Glutamatergic neuron (in vitro differentiated cells): Measurements from ENCODE around the gene CYBA. TPM values are rescaled to one million over a fixed set of nuclear protein-coding genes. Genes with fewer than 3 reads are reported as not detected.

ENCODE experiments used
- DNase-seq: peaks from one replicate; pipeline ENCODE4 v3.0.0; 2022
- H3K27ac Mint-ChIP-seq: one replicate; pipeline ENCODE4 v1.8.0; 2020; ENCODE audit warnings: mild to moderate bottlenecking, mixed read lengths, inconsistent platforms; ENCODE audit not compliant: unreplicated experiment
- H3K27me3 Mint-ChIP-seq: one replicate; pipeline ENCODE4 v1.8.0; 2020; ENCODE audit warnings: mild to moderate bottlenecking, moderate library complexity, mixed read lengths, inconsistent platforms; ENCODE audit not compliant: unreplicated experiment
- H3K36me3 Mint-ChIP-seq: one replicate; pipeline ENCODE4 v1.8.0; 2020; ENCODE audit warnings: mild to moderate bottlenecking, mixed read lengths, inconsistent platforms; ENCODE audit not compliant: unreplicated experiment
- H3K4me1 Mint-ChIP-seq: one replicate; pipeline ENCODE4 v1.8.0; 2020; ENCODE audit warnings: mild to moderate bottlenecking, low read depth, mixed read lengths, inconsistent platforms; ENCODE audit not compliant: unreplicated experiment
- H3K4me3 Mint-ChIP-seq: one replicate; pipeline ENCODE4 v1.8.0; 2020; ENCODE audit warnings: mild to moderate bottlenecking, mixed read lengths, inconsistent platforms; ENCODE audit not compliant: unreplicated experiment
- H3K9me3 Mint-ChIP-seq: one replicate; pipeline ENCODE4 v1.8.0; 2020; ENCODE audit warnings: mild to moderate bottlenecking, moderate library complexity, mixed read lengths, inconsistent platforms; ENCODE audit not compliant: unreplicated experiment
- CTCF ChIP-seq: fragments of 200-600 bp; sonication (generic); IDR thresholded peaks from one replicate; pipeline ENCODE4 v1.5.0; 2021; ENCODE audit not compliant: partially characterized antibody, unreplicated experiment
- total RNA-seq: library from RNA; stranded (reverse); fragmentation: NEBNext Ultra II Directional; extraction: Animal tissue kit (Norgen Biotek cat#: 25700); gene quantifications from one replicate; pipeline ENCODE4 v1.2.1, GENCODE V29; 2021; ENCODE audit not compliant: unreplicated experiment

CYBA gene
- total RNA-seq, 1 donor from 2014 or later, result 28.7 TPM

- TF ChIP-seq CTCF, result no peak
- no peak for DNase-seq
- no peaks in the 10 kb centered on the region for H3K36me3 Mint-ChIP-seq
- H3K27ac Mint-ChIP-seq, result no peak overlapping the region
- peaks cover 4% of the 10 kb centered on the region for H3K9me3 Mint-ChIP-seq
- H3K27me3 Mint-ChIP-seq, result peaks cover 15% of the 10 kb centered on the region
- no peak overlapping the region for H3K4me3 Mint-ChIP-seq
- H3K4me1 Mint-ChIP-seq, result peaks cover 10% of the 10 kb centered on the region
Observed at GRCh38 chr16:88651989-88652761, 1.3 kb upstream of the CYBA start.

- Mint-ChIP-seq H3K9me3 (peaks cover 4% of the 10 kb centered on the region), H3K4me3 (peak overlapping the region; percentile 57), H3K27ac (no peak overlapping the region), H3K36me3 (no peaks in the 10 kb centered on the region), H3K27me3 (peaks cover 15% of the 10 kb centered on the region), H3K4me1 (peaks cover 10% of the 10 kb centered on the region)
- TF ChIP-seq CTCF, result no peak
- DNase-seq, result no peak
Observed at GRCh38 chr16:88651276-88651988, 579 bp upstream of the CYBA start.

GRCh38 chr16:88649924-88650748 lies 717 bp downstream of the CYBA start:
- TF ChIP-seq CTCF, result no peak
- H3K9me3 Mint-ChIP-seq, result peaks cover 4% of the 10 kb centered on the region
- H3K4me1 Mint-ChIP-seq, result peaks cover 10% of the 10 kb centered on the region
- no peak for DNase-seq
- H3K4me3 Mint-ChIP-seq, result peak overlapping the region; percentile 80
- H3K27ac Mint-ChIP-seq, result no peak overlapping the region
- H3K36me3 Mint-ChIP-seq, result no peaks in the 10 kb centered on the region
- peaks cover 13% of the 10 kb centered on the region for H3K27me3 Mint-ChIP-seq

- peaks cover 6% of the 10 kb centered on the region for H3K9me3 Mint-ChIP-seq
- H3K4me1 Mint-ChIP-seq, result peaks cover 6% of the 10 kb centered on the region
- peak overlapping the region; percentile 12 for H3K4me3 Mint-ChIP-seq
- TF ChIP-seq CTCF, result no peak
- peak; percentile 19 for DNase-seq
- H3K27ac Mint-ChIP-seq, result peak overlapping the region; percentile 67
- no peaks in the 10 kb centered on the region for H3K36me3 Mint-ChIP-seq
- H3K27me3 Mint-ChIP-seq, result peaks cover 9% of the 10 kb centered on the region
Observed at GRCh38 chr16:88649195-88649923, 1.5 kb downstream of the CYBA start.
